Measurements from ENCODE around the gene NKD2. TPM values are rescaled to one million over a fixed set of nuclear protein-coding genes. Genes with fewer than 3 reads are reported as not detected.
"Not testable (repeated sequence)": the region's sequence is repeated elsewhere in the genome, so short reads cannot be mapped to it uniquely, and the experiment has no call there.

NKD2 gene
- total RNA-seq, 1 donor from 2014 or later: 65.1 TPM

DNA sequence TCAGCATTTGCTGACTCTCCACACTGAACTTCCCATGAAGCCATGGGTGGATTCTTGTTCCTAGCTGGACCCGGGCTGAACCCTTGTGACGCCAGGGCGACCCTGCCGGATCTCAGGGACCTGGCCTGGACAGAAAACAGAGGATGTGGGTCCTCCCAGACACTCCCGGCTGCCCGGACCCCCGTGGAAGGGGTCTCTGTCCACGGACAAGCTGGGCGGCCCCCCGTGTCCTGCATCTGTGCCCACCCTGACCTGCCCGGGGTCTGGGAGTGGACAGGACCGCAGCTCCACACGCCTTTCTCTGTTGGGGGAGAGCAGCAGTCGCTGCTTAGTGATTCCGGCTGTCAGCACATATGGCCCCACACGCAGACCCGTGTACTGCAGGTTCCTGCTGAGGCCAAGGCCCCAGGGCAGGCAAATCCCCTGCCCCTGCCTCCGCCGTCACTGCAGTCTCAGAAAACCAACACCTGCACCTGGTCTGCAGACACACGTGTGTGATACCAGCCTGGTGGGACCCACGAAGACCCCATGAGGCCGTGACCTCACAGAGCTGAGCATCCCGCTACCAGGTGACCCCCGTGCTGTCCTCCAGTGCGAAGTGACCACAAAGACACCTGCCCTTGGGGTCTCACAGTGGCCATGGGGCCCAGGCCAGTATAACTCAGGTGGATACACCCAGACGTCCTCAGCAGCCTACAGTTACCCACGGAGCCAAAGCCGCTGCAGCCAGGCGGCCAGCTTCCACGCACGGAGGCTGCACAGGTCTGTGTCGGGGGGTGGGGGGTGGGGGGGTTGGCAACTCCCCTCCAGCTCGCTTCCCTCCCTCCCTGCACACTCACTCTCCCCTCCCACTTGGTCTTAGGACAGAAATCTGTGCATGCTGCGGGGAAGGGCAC, 50.6 kb downstream of the NKD2 start:
- TF ChIP-seq, protein P1, sequence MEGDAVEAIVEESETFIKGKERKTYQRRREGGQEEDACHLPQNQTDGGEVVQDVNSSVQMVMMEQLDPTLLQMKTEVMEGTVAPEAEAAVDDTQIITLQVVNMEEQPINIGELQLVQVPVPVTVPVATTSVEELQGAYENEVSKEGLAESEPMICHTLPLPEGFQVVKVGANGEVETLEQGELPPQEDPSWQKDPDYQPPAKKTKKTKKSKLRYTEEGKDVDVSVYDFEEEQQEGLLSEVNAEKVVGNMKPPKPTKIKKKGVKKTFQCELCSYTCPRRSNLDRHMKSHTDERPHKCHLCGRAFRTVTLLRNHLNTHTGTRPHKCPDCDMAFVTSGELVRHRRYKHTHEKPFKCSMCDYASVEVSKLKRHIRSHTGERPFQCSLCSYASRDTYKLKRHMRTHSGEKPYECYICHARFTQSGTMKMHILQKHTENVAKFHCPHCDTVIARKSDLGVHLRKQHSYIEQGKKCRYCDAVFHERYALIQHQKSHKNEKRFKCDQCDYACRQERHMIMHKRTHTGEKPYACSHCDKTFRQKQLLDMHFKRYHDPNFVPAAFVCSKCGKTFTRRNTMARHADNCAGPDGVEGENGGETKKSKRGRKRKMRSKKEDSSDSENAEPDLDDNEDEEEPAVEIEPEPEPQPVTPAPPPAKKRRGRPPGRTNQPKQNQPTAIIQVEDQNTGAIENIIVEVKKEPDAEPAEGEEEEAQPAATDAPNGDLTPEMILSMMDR (IDR thresholded peaks at IDR 0.05; ENCODE audit: unreplicated experiment): no peak
- no peaks in the 10 kb centered on the region for H3K27me3 Mint-ChIP-seq (ENCODE audit: low read depth)
- H3K36me3 Mint-ChIP-seq: peaks cover 4% of the 10 kb centered on the region
- no peak for DNase-seq (ENCODE audit: low spot score in 2 of 2, unreplicated experiment in 2 of 2)
- H3K4me1 Mint-ChIP-seq: no peaks in the 10 kb centered on the region
- no peak overlapping the region for H3K4me3 Mint-ChIP-seq
- no peaks in the 10 kb centered on the region for H3K9me3 Mint-ChIP-seq
- H3K27ac Mint-ChIP-seq: no peak overlapping the region

DNA sequence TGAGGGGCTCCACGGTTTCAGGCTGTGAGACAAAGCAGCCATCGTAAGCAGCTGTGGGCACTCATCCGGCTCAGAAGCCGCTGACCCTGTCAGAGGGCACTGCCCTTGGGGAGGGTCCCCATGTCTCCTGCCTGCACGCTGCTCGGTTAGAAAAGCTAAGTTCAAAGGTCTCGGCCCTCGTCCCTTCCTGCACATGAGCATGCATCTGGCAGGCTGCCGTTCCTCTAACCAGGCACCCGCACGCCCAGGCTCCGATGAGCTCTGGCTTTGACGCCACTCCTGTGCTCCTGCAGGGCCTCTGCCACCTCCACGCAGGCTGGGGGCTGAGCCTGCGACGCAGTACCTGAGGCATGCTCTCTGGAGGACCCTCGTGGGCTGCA, 51.3 kb downstream of the NKD2 start:
- Mint-ChIP-seq H3K27ac (no peak overlapping the region), H3K4me3 (no peak overlapping the region), H3K9me3 (no peaks in the 10 kb centered on the region), H3K36me3 (peaks cover 4% of the 10 kb centered on the region), H3K27me3 (ENCODE audit: low read depth) (no peaks in the 10 kb centered on the region), H3K4me1 (no peaks in the 10 kb centered on the region)
- TF ChIP-seq, protein P1 (IDR thresholded peaks at IDR 0.05; ENCODE audit: unreplicated experiment): no peak
- no peak for DNase-seq (ENCODE audit: low spot score in 2 of 2, unreplicated experiment in 2 of 2)

- Mint-ChIP-seq H3K4me1 (no peaks in the 10 kb centered on the region), H3K4me3 (no peak overlapping the region), H3K9me3 (no peaks in the 10 kb centered on the region), H3K36me3 (peaks cover 4% of the 10 kb centered on the region), H3K27ac (no peak overlapping the region), H3K27me3 (ENCODE audit: low read depth) (no peaks in the 10 kb centered on the region)
- TF ChIP-seq, protein P1 (IDR thresholded peaks at IDR 0.05; ENCODE audit: unreplicated experiment): no peak
- DNase-seq (ENCODE audit: low spot score in 2 of 2, unreplicated experiment in 2 of 2): no peak
Measured at GRCh38 chr5:1060535-1060981, 52.0 kb downstream of the NKD2 start.

DNA sequence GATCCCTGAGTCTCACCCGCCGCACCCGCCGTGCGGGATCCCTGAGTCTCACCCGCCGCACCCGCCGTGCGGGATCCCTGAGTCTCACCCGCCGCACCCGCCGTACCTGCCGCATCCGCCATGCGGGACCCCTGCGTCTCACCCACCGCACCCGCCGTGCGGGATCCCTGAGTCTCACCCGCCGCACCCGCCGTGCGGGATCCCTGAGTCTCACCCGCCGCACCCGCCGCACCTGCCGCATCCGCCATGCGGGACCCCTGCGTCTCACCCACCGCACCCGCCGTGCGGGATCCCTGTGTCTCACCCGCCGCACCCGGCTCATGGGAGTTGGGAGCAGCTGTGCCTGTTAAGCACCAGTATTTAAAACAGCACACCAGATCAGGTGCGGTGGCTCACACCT, 52.7 kb downstream of the NKD2 start:
- not testable (repeated sequence) for H3K9me3 Mint-ChIP-seq; H3K4me1 Mint-ChIP-seq; H3K27me3 Mint-ChIP-seq (ENCODE audit: low read depth); H3K36me3 Mint-ChIP-seq; DNase-seq (ENCODE audit: low spot score in 2 of 2, unreplicated experiment in 2 of 2); H3K27ac Mint-ChIP-seq; H3K4me3 Mint-ChIP-seq

GRCh38 chr5:1061916-1062315, 53.3 kb downstream of the NKD2 start:
- no peaks in the 10 kb centered on the region for H3K9me3 Mint-ChIP-seq
- H3K4me3 Mint-ChIP-seq: no peak overlapping the region
- no peaks in the 10 kb centered on the region for H3K4me1 Mint-ChIP-seq
- no peak overlapping the region for H3K27ac Mint-ChIP-seq
- H3K27me3 Mint-ChIP-seq (ENCODE audit: low read depth): no peaks in the 10 kb centered on the region
- TF ChIP-seq, protein P1 (IDR thresholded peaks at IDR 0.05; ENCODE audit: unreplicated experiment): no peak
- DNase-seq (ENCODE audit: low spot score in 2 of 2, unreplicated experiment in 2 of 2): no peak
- peaks cover 2% of the 10 kb centered on the region for H3K36me3 Mint-ChIP-seq

DNA sequence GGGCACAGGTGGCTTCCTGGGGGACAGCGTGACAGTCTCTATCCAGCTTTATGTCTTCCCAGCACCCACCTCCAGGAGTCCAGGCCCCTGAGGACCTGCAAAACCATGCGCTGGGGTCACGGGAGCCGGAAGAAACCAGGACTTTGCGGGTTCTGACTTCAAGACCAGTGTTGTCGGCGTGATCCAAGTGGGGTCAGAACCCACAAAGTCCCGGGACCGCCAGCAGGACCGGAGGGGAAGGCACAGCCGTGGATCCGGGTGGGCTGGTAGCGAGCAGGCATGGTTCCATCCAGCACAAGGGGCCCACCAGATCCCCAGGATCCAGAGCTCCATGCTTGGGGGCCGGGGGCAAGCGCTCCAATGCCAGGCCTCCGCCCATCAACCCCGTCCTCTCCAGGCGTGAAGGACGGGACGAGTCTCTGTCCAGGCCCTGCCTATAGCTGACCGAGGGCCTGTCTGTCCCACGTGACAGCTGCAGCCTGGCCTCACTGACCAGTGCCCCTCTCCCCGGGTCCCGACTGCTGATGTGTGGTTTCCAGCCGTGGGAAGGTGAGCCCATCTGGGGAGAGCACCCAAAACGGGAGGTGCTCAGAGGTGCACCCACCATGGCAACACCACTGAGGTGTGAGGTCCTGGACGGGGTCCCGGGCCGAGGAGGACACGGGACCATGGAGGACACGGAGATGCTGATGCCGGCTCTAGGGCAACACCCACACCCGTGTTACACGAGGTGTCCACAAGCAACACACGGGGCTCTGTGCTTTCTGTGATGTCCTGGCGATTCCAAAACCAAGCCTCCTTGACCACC, 54.4 kb downstream of the NKD2 start:
- TF ChIP-seq, protein P1 (IDR thresholded peaks at IDR 0.05; ENCODE audit: unreplicated experiment): no peak
- Mint-ChIP-seq H3K27me3 (ENCODE audit: low read depth) (no peaks in the 10 kb centered on the region), H3K36me3 (peaks cover 2% of the 10 kb centered on the region), H3K27ac (no peak overlapping the region), H3K4me3 (no peak overlapping the region), H3K9me3 (no peaks in the 10 kb centered on the region), H3K4me1 (no peaks in the 10 kb centered on the region)
- DNase-seq (ENCODE audit: low spot score in 2 of 2, unreplicated experiment in 2 of 2): no peak
